H1 (cell line): Measurements from ENCODE around the gene PHACTR2.

Experiments
- E2F6 ChIP-seq: IDR thresholded peaks from 2 replicates; pipeline ENCODE4 v1.6.1; 2012; ENCODE audit warnings: inconsistent platforms
- EZH2 ChIP-seq: fragments of 200-600 bp; sonication (generic); IDR thresholded peaks from 2 replicates; pipeline ENCODE4 v1.7.1; 2012; ENCODE audit warnings: low read depth, mild to moderate bottlenecking, moderate library complexity, low read length, inconsistent platforms; ENCODE audit not compliant: severe bottlenecking
- MAFK ChIP-seq: IDR thresholded peaks from 2 replicates; pipeline ENCODE4 v1.6.1; 2012; ENCODE audit warnings: low read depth, mild to moderate bottlenecking, improper control_type of control experiment, low read length
- PHF8 ChIP-seq: fragments of 200-600 bp; sonication (generic); conservative IDR thresholded peaks from 2 replicates; pipeline ENCODE4 v1.7.1; 2012; ENCODE audit warnings: low read depth, mild to moderate bottlenecking, inconsistent platforms, low read length, moderate library complexity
- POLR2A ChIP-seq, 2 experiments: IDR thresholded peaks; 1 replicate in 1 of 2; 2 replicates in 1 of 2; pipeline ENCODE4 v1.6.1; 2011; ENCODE audit warnings: low read depth in 2 of 2, low read length in 2 of 2, mild to moderate bottlenecking in 2 of 2; ENCODE audit errors: control extremely low read depth in 1 of 2
- RFX5 ChIP-seq: IDR thresholded peaks from 2 replicates; pipeline ENCODE4 v1.6.1; 2011; ENCODE audit warnings: low read depth, low read length, improper control_type of control experiment, borderline replicate concordance
- SUZ12 ChIP-seq: fragments of 200-600 bp; sonication (generic); IDR thresholded peaks from 2 replicates; pipeline ENCODE4 v1.6.1; 2012; ENCODE audit warnings: mild to moderate bottlenecking, inconsistent platforms, low read length, moderate library complexity, mixed read lengths
- TAF1 ChIP-seq: IDR thresholded peaks from 2 replicates; pipeline ENCODE4 v1.6.1; 2011; ENCODE audit warnings: mild to moderate bottlenecking, low read depth, low read length
- ZNF274 ChIP-seq: IDR thresholded peaks from 2 replicates; pipeline ENCODE4 v1.7.0; 2012; ENCODE audit warnings: low read length, borderline replicate concordance; ENCODE audit errors: extremely low read depth
- TF ChIP-seq, protein P1 (sequence below), 3 experiments: IDR thresholded peaks; 1 replicate in 2 of 3; 2 replicates in 1 of 3; pipeline versions ENCODE4 v1.5.1 to v1.6.1; 2011; ENCODE audit warnings: low read length in 3 of 3, mild to moderate bottlenecking in 3 of 3, inconsistent platforms in 2 of 3, low read depth in 1 of 3, moderate library complexity in 1 of 3; ENCODE audit not compliant: insufficient read depth in 1 of 3; ENCODE audit errors: control extremely low read depth in 1 of 3

DNA sequence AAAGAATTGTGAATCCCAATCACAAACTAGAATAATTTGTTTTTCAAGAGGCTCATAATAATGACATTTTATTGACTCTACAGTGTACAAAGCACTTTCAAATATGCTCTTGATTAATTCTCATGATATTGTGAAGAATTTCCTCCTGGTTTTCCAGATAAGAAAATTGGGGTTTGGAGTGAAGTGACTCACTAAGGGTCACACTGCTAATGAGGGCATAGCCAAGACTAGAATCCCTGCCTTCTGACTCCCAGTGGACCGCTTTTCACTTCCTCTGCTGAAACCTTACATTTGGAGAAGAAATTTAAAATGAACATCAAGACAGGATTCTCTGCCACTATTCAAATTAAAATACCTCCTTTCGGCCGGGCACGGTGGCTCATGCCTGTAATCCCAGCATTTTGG, 127.1 kb downstream of the PHACTR2 start:
- TF ChIP-seq POLR2A (IDR thresholded peaks at IDR 0.05; ENCODE audit: control extremely low read depth in 1 of 2, low read depth in 2 of 2, low read length in 2 of 2) (no peak), TAF1 (no peak), PHF8 (no peak), E2F6 (no peak), MAFK (no peak), EZH2 (no peak), RFX5 (no peak), SUZ12 (no peak), ZNF274 (no peak)
- TF ChIP-seq, protein P1, sequence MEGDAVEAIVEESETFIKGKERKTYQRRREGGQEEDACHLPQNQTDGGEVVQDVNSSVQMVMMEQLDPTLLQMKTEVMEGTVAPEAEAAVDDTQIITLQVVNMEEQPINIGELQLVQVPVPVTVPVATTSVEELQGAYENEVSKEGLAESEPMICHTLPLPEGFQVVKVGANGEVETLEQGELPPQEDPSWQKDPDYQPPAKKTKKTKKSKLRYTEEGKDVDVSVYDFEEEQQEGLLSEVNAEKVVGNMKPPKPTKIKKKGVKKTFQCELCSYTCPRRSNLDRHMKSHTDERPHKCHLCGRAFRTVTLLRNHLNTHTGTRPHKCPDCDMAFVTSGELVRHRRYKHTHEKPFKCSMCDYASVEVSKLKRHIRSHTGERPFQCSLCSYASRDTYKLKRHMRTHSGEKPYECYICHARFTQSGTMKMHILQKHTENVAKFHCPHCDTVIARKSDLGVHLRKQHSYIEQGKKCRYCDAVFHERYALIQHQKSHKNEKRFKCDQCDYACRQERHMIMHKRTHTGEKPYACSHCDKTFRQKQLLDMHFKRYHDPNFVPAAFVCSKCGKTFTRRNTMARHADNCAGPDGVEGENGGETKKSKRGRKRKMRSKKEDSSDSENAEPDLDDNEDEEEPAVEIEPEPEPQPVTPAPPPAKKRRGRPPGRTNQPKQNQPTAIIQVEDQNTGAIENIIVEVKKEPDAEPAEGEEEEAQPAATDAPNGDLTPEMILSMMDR (IDR thresholded peaks at IDR 0.05; ENCODE audit: control extremely low read depth in 1 of 3, insufficient read depth in 1 of 3, low read depth in 1 of 3, low read length in 3 of 3), result no peak
